Vagina (tissue), 2 donors: ENCODE data around the gene IGFLR1.

Experiments used
- POLR2A ChIP-seq, 2 donors: fragments of 450-650 bp; IDR thresholded peaks; one replicate each; pipeline ENCODE4 v1.6.1; 2017; ENCODE audit warnings: antibody characterized with exemption in 2 of 2, mild to moderate bottlenecking in 2 of 2, moderate library complexity in 2 of 2
- TF ChIP-seq, protein P1 (sequence below), 3 experiments: fragments of 450-650 bp in 2 of 3; fragments of 200-600 bp in 1 of 3; sonication (generic) in 1 of 3; IDR thresholded peaks; one replicate each; pipeline ENCODE4 v1.5.1; 2017 to 2019; ENCODE audit warnings: antibody characterized with exemption in 3 of 3, mild to moderate bottlenecking in 2 of 3, moderate library complexity in 2 of 3

DNA sequence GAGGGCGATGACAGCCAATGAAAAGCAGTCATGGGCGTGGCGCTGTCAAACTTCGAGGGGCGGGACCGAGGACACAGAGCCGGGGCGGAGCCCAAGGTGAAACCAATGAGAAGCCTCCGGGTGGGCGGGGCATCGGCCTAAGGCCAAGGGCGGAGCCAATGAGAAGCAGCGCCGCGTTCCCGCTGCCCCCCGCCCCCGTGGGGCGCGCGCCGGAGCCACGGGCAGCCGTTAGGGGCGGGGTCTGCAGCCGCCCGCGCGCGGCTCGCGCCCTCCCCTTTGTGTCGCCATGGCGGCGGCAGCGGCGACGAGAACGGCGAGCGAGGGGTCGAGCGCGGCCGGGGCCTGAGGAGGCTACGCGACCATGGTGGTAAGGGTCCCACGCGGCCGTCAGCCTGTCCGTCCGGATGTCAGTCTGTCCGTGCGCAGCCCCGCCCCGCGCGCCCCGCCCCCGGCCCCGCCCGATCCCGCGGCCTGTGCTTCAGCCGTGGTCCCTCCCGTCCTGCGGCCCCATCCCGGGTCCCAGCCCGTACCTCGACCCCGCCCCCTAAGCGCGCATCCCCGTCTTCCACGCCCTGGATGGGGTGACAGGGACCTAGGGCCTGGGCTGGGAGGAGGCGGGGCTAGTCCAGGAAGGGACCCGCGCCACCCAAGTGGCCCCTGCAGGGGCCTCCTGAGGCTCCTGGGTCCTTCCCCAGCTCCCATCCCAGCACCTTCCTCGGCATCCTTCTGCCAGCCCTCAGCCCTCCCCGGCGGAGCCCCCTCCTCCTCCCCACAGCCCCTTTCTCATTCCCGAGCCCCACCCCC, 33.2 kb upstream of the IGFLR1 start, which contains the start of gene ARHGAP33:
- TF ChIP-seq, protein P1, sequence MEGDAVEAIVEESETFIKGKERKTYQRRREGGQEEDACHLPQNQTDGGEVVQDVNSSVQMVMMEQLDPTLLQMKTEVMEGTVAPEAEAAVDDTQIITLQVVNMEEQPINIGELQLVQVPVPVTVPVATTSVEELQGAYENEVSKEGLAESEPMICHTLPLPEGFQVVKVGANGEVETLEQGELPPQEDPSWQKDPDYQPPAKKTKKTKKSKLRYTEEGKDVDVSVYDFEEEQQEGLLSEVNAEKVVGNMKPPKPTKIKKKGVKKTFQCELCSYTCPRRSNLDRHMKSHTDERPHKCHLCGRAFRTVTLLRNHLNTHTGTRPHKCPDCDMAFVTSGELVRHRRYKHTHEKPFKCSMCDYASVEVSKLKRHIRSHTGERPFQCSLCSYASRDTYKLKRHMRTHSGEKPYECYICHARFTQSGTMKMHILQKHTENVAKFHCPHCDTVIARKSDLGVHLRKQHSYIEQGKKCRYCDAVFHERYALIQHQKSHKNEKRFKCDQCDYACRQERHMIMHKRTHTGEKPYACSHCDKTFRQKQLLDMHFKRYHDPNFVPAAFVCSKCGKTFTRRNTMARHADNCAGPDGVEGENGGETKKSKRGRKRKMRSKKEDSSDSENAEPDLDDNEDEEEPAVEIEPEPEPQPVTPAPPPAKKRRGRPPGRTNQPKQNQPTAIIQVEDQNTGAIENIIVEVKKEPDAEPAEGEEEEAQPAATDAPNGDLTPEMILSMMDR (IDR thresholded peaks at IDR 0.05), result no peak
- TF ChIP-seq POLR2A (IDR thresholded peaks at IDR 0.05), result no peak
